SK-N-DZ (cell line): ENCODE data around the gene ULK2.

Experiments
- DNase-seq: peaks from one replicate; pipeline ENCODE4 v3.0.0-alpha.2; 2015; ENCODE audit warnings: low spot score
- small RNA-seq, 2 experiments: library from RNA; depleted of rRNA; stranded (forward); fragments of <200 nt; gene quantifications; one replicate each; pipeline ENCODE3, GENCODE V24; 2014

The ULK2 gene

DNA sequence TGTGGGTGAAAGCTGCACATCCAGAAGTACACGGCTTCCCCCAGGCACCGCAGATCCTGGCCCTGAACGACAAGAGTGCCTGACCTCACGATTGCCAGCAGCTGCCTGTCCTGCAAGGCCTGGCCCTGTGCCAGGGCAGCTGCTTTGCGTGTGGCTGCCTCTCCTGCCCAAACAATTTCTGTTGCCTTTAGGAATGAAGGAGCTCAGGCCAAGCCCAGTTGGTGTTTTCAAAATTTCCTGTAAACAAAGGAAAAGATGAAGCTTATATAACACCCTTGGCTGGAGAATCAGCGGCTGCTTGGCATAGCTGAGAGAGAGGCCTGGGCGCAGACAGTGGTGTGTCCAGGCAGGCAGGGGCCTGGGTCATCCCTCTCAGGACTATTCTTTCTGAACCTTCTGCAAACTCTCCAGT lies 139.6 kb downstream of the ULK2 start:
- peak; percentile 42 for DNase-seq

- DNase-seq: no peak
Observed at GRCh38 chr17:19727501-19728078, 140.1 kb downstream of the ULK2 start.

DNA sequence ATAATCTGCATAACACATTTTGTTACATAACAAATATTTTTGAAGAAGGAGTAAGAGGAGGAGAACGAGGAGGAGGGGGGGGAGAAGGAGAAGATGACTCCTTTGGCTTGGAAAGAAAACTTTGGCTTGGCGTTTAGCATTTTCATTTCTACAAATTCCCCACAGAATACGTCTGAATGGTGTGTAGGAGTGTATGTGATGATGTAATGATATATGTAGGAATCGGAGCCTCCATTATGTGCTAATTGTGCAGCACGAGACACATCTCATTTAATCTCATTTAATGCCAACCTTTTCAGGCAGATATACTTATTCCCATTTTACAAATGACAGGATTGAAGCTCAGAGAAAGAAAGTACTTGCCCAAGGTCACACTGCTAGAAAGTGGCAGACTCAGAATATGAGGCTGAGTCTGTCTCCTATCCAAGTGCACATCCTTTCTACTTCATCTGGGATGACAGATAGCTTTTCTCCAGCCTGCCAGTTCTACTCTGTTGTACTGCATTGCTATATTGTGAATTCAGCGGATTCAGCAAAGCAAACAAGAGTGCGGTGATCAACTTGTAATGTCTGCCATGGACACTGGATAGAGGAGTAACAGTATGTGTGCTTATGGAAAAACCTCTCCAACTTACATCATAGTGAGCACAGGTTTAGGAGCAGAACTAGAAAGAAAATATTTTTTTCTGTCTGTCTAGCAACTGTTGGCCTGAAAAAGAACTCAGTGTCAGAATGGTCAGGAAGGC lies 140.9 kb downstream of the ULK2 start:
- DNase-seq: no peak

DNA sequence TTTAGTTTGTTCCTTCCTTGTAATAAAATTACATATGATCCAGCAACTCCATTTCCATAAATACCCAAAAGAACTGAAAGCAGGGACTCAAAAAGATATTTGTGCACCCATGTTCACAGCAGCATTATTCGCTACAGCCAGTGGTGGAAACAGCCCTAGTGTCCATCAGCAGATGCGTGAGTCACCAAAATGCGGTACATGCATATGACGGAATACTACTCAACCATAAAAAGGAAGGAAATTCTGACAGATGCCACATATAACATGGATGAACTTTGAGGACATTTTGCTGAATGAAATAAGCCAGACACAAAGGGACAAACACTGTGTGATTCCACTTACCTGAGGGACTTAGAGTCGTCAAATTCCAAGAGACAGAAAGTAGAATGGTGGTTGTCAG lies 142.2 kb downstream of the ULK2 start:
- DNase-seq: no peak

DNA sequence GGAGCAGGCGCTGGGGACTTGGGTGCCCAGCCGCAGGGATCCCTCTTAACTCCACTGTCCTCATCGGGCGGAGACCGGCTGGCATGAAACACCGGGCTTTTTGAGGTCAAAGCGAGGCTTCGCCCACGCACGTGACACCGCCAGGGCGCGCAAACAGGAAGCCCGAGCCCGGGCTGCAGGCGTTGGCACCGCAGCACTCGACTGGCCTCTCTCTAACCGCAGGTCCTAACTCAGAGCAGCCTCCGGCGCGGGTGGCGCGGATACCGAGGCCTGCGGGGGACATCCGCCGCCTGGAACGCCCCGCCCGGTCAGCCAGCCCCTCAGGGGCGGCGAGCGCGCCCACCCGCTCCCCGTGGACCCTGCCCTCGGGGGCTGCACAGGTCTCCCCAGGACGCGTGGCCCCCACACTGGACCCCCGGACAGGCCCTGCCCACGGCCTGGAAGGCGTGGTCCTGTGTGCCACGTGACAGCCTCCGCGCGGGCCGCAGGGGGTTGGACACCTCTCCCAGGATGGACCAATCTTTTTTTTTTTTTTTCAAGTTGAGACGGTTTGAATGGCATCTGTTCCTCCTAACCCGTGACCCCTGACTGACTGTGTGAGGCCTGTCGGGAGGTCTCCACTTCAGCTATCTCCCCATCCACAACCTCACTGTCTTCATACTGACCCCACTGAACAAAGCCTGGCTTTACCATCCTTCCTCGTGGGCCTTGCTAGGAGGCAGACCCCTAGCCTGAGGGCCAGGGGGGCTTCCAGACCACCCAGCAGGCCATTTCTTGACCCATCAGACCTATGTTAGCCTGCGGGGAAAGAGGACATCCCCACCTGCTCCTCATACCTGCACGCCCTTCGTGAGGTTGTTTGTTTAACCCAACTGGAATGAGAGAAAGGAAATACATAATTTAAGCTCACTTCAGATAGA lies 143.0 kb downstream of the ULK2 start:
- DNase-seq: no peak

- no peak for DNase-seq
Observed at GRCh38 chr17:19723964-19724363, 143.8 kb downstream of the ULK2 start.

Small RNA genes within 50 kb of the gene (small RNA-seq; reads per million reads assigned to genes)
- gene AC015726.2: 0 reads per million in 2 experiments
